Neuronal stem cell (in vitro differentiated cells): ENCODE data around the gene ATP6V1B1.

Source experiments
- DNase-seq: peaks from one replicate; pipeline ENCODE4 v3.0.0-alpha.2; 2013; ENCODE audit warnings: low spot score
- H2AFZ ChIP-seq: one replicate; pipeline ENCODE4 v1.6.1; 2013; ENCODE audit warnings: mild to moderate bottlenecking, low read length, inconsistent platforms
- H2AK5ac ChIP-seq: 2 replicates; pipeline ENCODE4 v1.6.1; 2013; ENCODE audit warnings: low read depth, mild to moderate bottlenecking, inconsistent platforms, low read length, moderate library complexity, mixed read lengths
- H2BK120ac ChIP-seq: 2 replicates; pipeline ENCODE4 v1.6.1; 2013; ENCODE audit warnings: low read depth, mild to moderate bottlenecking, inconsistent platforms, low read length, moderate library complexity, mixed read lengths
- H2BK12ac ChIP-seq: one replicate; pipeline ENCODE4 v1.6.1; 2013; ENCODE audit warnings: low read length, inconsistent platforms
- H2BK15ac ChIP-seq: 2 replicates; pipeline ENCODE4 v1.6.1; 2013; ENCODE audit warnings: mild to moderate bottlenecking, low read length, inconsistent platforms, mixed read lengths
- H2BK5ac ChIP-seq: one replicate; pipeline ENCODE4 v1.6.1; 2013; ENCODE audit warnings: inconsistent platforms, mild to moderate bottlenecking, low read length, moderate library complexity
- H3K14ac ChIP-seq: one replicate; pipeline ENCODE4 v1.6.1; 2013; ENCODE audit warnings: low read length, inconsistent platforms
- H3K18ac ChIP-seq: 2 replicates; pipeline ENCODE4 v1.6.1; 2013; ENCODE audit warnings: low read length, inconsistent platforms
- H3K23ac ChIP-seq: 2 replicates; pipeline ENCODE4 v1.6.1; 2013; ENCODE audit warnings: low read depth, mild to moderate bottlenecking, mixed read lengths, low read length, inconsistent platforms; ENCODE audit not compliant: poor library complexity
- H3K27ac ChIP-seq: replicated peaks from 3 replicates; pipeline ENCODE4 v1.5.1; 2013; ENCODE audit warnings: low read length, inconsistent platforms
- H3K27me3 ChIP-seq, 3 experiments: 2 replicates each; pipeline ENCODE4 v1.6.1; 2013; ENCODE audit warnings: low read length in 3 of 3, mild to moderate bottlenecking in 2 of 3, inconsistent platforms in 1 of 3, low read depth in 1 of 3, mixed read lengths in 1 of 3, moderate library complexity in 1 of 3; ENCODE audit not compliant: control insufficient read depth in 3 of 3, insufficient read depth in 3 of 3
- H3K36me3 ChIP-seq, 2 donors: replicated peaks in 1 of 2; 2 replicates each; pipeline ENCODE4 v1.6.1; 2013; ENCODE audit warnings: low read length in 2 of 2; ENCODE audit not compliant: control insufficient read depth in 2 of 2, insufficient read depth in 2 of 2
- H3K4ac ChIP-seq: 2 replicates; pipeline ENCODE4 v1.6.1; 2013; ENCODE audit warnings: inconsistent platforms, mild to moderate bottlenecking, low read length, moderate library complexity
- H3K4me1 ChIP-seq, 2 donors: 1 replicate in 1 of 2; 2 replicates in 1 of 2; pipeline ENCODE4 v1.6.1; 2013; ENCODE audit warnings: low read length in 2 of 2, low read depth in 1 of 2; ENCODE audit not compliant: control insufficient read depth in 2 of 2, insufficient read depth in 1 of 2
- H3K4me2 ChIP-seq: one replicate; pipeline ENCODE4 v1.6.1; 2013; ENCODE audit warnings: mild to moderate bottlenecking, low read length, inconsistent platforms; ENCODE audit not compliant: insufficient read depth, poor library complexity, severe bottlenecking
- H3K4me3 ChIP-seq, 2 donors: 2 replicates each; pipeline ENCODE4 v1.5.1; 2013; ENCODE audit warnings: low read length in 2 of 2, mild to moderate bottlenecking in 2 of 2, inconsistent platforms in 1 of 2, moderate library complexity in 1 of 2
- H3K79me1 ChIP-seq: one replicate; pipeline ENCODE4 v1.6.1; 2013; ENCODE audit warnings: low read depth, mild to moderate bottlenecking, inconsistent platforms, low read length, moderate library complexity
- H3K9ac ChIP-seq: one replicate; pipeline ENCODE4 v1.6.1; 2013; ENCODE audit warnings: mild to moderate bottlenecking, low read depth, low read length, inconsistent platforms; ENCODE audit not compliant: poor library complexity
- H3K9me3 ChIP-seq, 2 donors: replicated peaks in 1 of 2; 2 replicates each; pipeline versions ENCODE3 to v1.6.1; 2013; ENCODE audit warnings: low read length in 2 of 2, mild to moderate bottlenecking in 2 of 2, inconsistent platforms in 1 of 2, low read depth in 1 of 2, mixed read lengths in 1 of 2, moderate library complexity in 1 of 2; ENCODE audit not compliant: control insufficient read depth in 2 of 2, insufficient read depth in 1 of 2
- H4K8ac ChIP-seq: one replicate; pipeline ENCODE4 v1.6.1; 2013; ENCODE audit warnings: low read depth, mild to moderate bottlenecking, inconsistent platforms, low read length, moderate library complexity
- H4K91ac ChIP-seq: one replicate; pipeline ENCODE4 v1.6.1; 2013; ENCODE audit warnings: low read length, low read depth, mild to moderate bottlenecking, inconsistent platforms; ENCODE audit not compliant: poor library complexity
- WGBS, 2 donors: extraction: QIAGEN DNeasy Blood & Tissue Kit; methylation state at CpG; one replicate each; pipeline ENCODE4 v1.1.7; 2013; ENCODE audit warnings: missing lambda C conversion rate in 2 of 2, mixed read lengths in 1 of 2; ENCODE audit not compliant: insufficient read length in 2 of 2, insufficient replicate concordance in 1 of 2; ENCODE audit errors: extremely low coverage in 2 of 2; 5-methylcytosine and 5-hydroxymethylcytosine counted together

ATP6V1B1 gene

GRCh38 chr2:70954886-70955285 is 19.2 kb downstream of the ATP6V1B1 start:
- no peak overlapping the region for H2AFZ ChIP-seq
- H2BK12ac ChIP-seq: no peak overlapping the region
- no peak overlapping the region for H3K14ac ChIP-seq
- no peak overlapping the region for H4K91ac ChIP-seq
- H3K4ac ChIP-seq: no peak overlapping the region
- H2AK5ac ChIP-seq: no peak overlapping the region
- H3K4me2 ChIP-seq: no peak overlapping the region
- no peak overlapping the region for H4K8ac ChIP-seq
- no peak overlapping the region for H3K27ac ChIP-seq
- H2BK5ac ChIP-seq: no peak overlapping the region
- peak overlapping the region; percentile 55 for H3K23ac ChIP-seq
- no peaks in the 10 kb centered on the region for H3K4me1 ChIP-seq
- H2BK15ac ChIP-seq: no peak overlapping the region
- H2BK120ac ChIP-seq: no peak overlapping the region
- H3K79me1 ChIP-seq: no peaks in the 10 kb centered on the region
- H3K9ac ChIP-seq: no peak overlapping the region
- H3K9me3 ChIP-seq: no peaks in the 10 kb centered on the region
- peaks cover 0 to 7% (median 0%) of the 10 kb centered on the region in 3 experiments for H3K27me3 ChIP-seq
- H3K36me3 ChIP-seq: peaks cover 0 to 2% of the 10 kb centered on the region in 2 donors
- H3K18ac ChIP-seq: no peak overlapping the region
- no peak overlapping the region for H3K4me3 ChIP-seq
- WGBS, 2 donors: no CpG with 5 or more reads among the region's 7 CpGs
- DNase-seq: no peak

DNA sequence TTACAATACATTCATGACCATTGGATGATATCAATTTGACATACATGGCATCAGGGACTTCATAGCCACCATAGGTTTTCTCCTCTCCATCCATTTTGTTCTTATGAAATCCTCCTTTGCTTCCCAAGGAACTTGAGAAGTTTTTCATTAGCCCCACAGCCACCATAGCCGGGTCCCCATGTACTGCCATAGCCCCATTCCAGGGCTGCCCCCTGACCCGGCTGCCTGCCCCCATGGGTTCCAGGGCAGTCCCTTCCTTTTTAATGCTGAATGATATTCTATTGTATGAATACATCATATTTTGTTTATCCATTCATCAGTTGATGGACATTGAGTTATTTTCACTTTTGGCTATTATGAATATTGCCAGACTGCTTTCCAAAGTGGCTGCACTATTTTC is 20.4 kb downstream of the ATP6V1B1 start:
- Histone ChIP-seq H4K91ac (no peak overlapping the region), H3K4me2 (no peak overlapping the region), H3K4me3 (no peak overlapping the region), H4K8ac (no peak overlapping the region), H2BK15ac (no peak overlapping the region), H3K18ac (no peak overlapping the region), H2BK120ac (no peak overlapping the region), H2AK5ac (no peak overlapping the region), H2AFZ (no peak overlapping the region), H3K27me3 (peaks cover 0 to 7% (median 0%) of the 10 kb centered on the region in 3 experiments), H3K9ac (no peak overlapping the region), H3K4ac (no peak overlapping the region), H3K4me1 (no peaks in the 10 kb centered on the region), H3K36me3 (peaks cover 0 to 2% of the 10 kb centered on the region in 2 donors), H3K23ac (no peak overlapping the region), H3K27ac (no peak overlapping the region), H3K9me3 (no peaks in the 10 kb centered on the region), H3K14ac (no peak overlapping the region), H2BK12ac (no peak overlapping the region), H2BK5ac (no peak overlapping the region), H3K79me1 (no peaks in the 10 kb centered on the region)
- DNase-seq: no peak
- WGBS, 2 donors: no CpG with 5 or more reads among the region's 2 CpGs

DNA sequence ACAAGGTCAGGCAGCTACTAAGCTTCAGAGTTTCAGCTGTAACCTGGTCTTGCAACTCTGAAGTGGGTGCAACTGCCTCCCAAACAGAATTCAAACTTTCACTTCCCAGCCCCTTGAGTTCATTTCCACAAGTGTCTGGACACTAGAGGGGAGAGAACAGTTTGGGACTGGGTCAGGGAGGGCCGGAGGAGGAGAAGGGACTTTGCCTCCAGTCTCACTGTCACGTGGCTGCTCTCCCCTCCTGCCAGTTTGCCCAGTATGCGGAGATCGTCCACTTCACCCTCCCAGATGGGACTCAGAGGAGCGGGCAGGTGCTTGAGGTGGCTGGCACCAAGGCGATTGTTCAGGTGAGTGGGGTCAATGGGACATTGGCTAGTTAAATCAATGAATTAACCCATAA is 22.1 kb downstream of the ATP6V1B1 start:
- H3K9ac ChIP-seq: no peak overlapping the region
- no peak overlapping the region for H2BK15ac ChIP-seq
- no peak overlapping the region for H2AK5ac ChIP-seq
- H3K79me1 ChIP-seq: no peaks in the 10 kb centered on the region
- no peak overlapping the region for H4K8ac ChIP-seq
- H3K9me3 ChIP-seq: no peaks in the 10 kb centered on the region
- H3K4me3 ChIP-seq: no peak overlapping the region
- H2BK5ac ChIP-seq: no peak overlapping the region
- DNase-seq: no peak
- no peak overlapping the region for H2BK120ac ChIP-seq
- H2BK12ac ChIP-seq: no peak overlapping the region
- H3K4me1 ChIP-seq: no peaks in the 10 kb centered on the region
- no peak overlapping the region for H4K91ac ChIP-seq
- H3K23ac ChIP-seq: no peak overlapping the region
- no peak overlapping the region for H3K14ac ChIP-seq
- H3K4me2 ChIP-seq: no peak overlapping the region
- no CpG with 5 or more reads among the region's 6 CpGs for WGBS, 2 donors
- H3K4ac ChIP-seq: no peak overlapping the region
- no peak overlapping the region for H3K18ac ChIP-seq
- no peak overlapping the region for H3K27ac ChIP-seq
- peaks cover 0 to 2% of the 10 kb centered on the region in 2 donors for H3K36me3 ChIP-seq
- H2AFZ ChIP-seq: no peak overlapping the region
- peaks cover 0 to 7% (median 0%) of the 10 kb centered on the region in 3 experiments for H3K27me3 ChIP-seq

DNA sequence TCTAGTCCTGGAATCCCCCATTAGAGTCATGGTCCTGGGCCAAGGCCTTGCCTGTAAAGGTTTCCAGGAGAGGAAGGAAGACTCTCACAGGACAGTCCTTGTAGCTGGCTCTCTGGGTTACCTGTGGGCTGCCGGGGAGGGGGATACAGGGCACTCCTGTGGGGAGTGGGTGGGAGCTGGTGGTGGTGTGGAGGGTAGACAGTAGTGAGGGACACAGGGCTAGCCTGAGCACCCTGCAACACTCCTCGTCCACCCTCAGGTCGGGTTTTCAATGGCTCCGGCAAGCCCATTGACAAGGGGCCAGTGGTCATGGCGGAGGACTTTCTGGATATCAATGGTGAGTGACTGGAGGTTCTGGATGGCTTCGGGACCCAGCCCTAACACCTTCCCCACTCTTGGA is 23.1 kb downstream of the ATP6V1B1 start:
- no peak for DNase-seq
- H3K79me1 ChIP-seq: no peaks in the 10 kb centered on the region
- no peak overlapping the region for H3K4me3 ChIP-seq
- H3K27ac ChIP-seq: no peak overlapping the region
- H3K36me3 ChIP-seq: peaks cover 0 to 2% of the 10 kb centered on the region in 2 donors
- no peak overlapping the region for H2AK5ac ChIP-seq
- no peak overlapping the region for H3K18ac ChIP-seq
- H3K9ac ChIP-seq: no peak overlapping the region
- H2BK15ac ChIP-seq: no peak overlapping the region
- no peak overlapping the region for H4K91ac ChIP-seq
- H3K4ac ChIP-seq: no peak overlapping the region
- H3K14ac ChIP-seq: no peak overlapping the region
- no peak overlapping the region for H2BK120ac ChIP-seq
- H4K8ac ChIP-seq: no peak overlapping the region
- no peak overlapping the region for H3K23ac ChIP-seq
- no CpG with 5 or more reads among the region's 6 CpGs for whole genome bisulfite sequencing, 2 donors
- H3K4me1 ChIP-seq: no peaks in the 10 kb centered on the region
- no peaks in the 10 kb centered on the region for H3K9me3 ChIP-seq
- no peak overlapping the region for H2BK12ac ChIP-seq
- H3K4me2 ChIP-seq: no peak overlapping the region
- H2AFZ ChIP-seq: no peak overlapping the region
- H3K27me3 ChIP-seq: peaks cover 0 to 14% (median 2%) of the 10 kb centered on the region in 3 experiments
- H2BK5ac ChIP-seq: no peak overlapping the region
